ENCODE data around the gene MAD1L1.

MAD1L1 gene

GRCh38 chr7:1900847-1901246 lies 331.9 kb downstream of the MAD1L1 start:
- no peak for DNase-seq

- DNase-seq = no peak
These were observed 332.6 kb downstream of the MAD1L1 start for GRCh38 chr7:1899951-1900762.

- no peak for DNase-seq
These were observed 333.5 kb downstream of the MAD1L1 start for GRCh38 chr7:1899196-1899595.

GRCh38 chr7:1898628-1899185 lies 334.0 kb downstream of the MAD1L1 start:
- no peak for DNase-seq

- no peak for DNase-seq
These were observed 334.7 kb downstream of the MAD1L1 start for GRCh38 chr7:1897861-1898627.

GRCh38 chr7:1897076-1897860 lies 335.5 kb downstream of the MAD1L1 start:
- no peak for DNase-seq

- no peak for DNase-seq
These were observed 336.9 kb downstream of the MAD1L1 start for GRCh38 chr7:1895664-1896515.

GRCh38 chr7:1894906-1895663 lies 337.7 kb downstream of the MAD1L1 start:
- DNase-seq = no peak

GRCh38 chr7:1894313-1894900 lies 338.3 kb downstream of the MAD1L1 start:
- no peak for DNase-seq

GRCh38 chr7:1893451-1893850 lies 339.3 kb downstream of the MAD1L1 start:
- DNase-seq = no peak

GRCh38 chr7:1893036-1893435 lies 339.7 kb downstream of the MAD1L1 start:
- DNase-seq = no peak

GRCh38 chr7:1892011-1892965 lies 340.5 kb downstream of the MAD1L1 start:
- DNase-seq = no peak

GRCh38 chr7:1890289-1891235 lies 342.2 kb downstream of the MAD1L1 start:
- no peak for DNase-seq

GRCh38 chr7:1889556-1890181 lies 343.1 kb downstream of the MAD1L1 start:
- no peak for DNase-seq

- DNase-seq = no peak
These were observed 343.7 kb downstream of the MAD1L1 start for GRCh38 chr7:1889091-1889490.

GRCh38 chr7:1888425-1888824 lies 344.3 kb downstream of the MAD1L1 start:
- no peak for DNase-seq

GRCh38 chr7:1887251-1887650 lies 345.5 kb downstream of the MAD1L1 start:
- DNase-seq = no peak

All from cerebellar nuclear complex (tissue), 1 donor.